GM18526 (cell line): Measurements from ENCODE around the gene SOWAHA.

Experiments used
- POLR2A ChIP-seq: IDR thresholded peaks from 3 replicates; pipeline ENCODE4 v1.6.1; 2011; ENCODE audit not compliant: insufficient read length; ENCODE audit errors: extremely low read depth

The SOWAHA gene

DNA sequence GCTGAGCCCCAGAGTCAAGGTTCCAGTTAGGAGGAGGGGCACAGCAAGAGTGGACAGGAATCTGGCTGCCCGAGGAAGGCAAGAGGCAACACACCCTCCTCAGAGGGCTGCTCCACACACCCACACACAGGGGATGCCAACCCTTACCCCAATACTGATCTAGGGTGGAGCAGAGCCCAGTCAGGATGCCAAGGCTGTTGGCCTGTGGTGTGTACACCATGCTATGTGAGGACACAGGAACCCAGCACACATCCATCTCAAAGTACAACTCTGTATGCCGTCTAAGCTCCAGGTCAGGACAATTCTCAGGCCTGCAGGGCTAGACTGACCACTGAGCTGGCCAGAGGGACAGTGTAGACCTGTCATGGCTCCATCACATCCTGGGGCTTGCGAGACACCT, 38.7 kb upstream of the SOWAHA start:
- no peak for TF ChIP-seq POLR2A

DNA sequence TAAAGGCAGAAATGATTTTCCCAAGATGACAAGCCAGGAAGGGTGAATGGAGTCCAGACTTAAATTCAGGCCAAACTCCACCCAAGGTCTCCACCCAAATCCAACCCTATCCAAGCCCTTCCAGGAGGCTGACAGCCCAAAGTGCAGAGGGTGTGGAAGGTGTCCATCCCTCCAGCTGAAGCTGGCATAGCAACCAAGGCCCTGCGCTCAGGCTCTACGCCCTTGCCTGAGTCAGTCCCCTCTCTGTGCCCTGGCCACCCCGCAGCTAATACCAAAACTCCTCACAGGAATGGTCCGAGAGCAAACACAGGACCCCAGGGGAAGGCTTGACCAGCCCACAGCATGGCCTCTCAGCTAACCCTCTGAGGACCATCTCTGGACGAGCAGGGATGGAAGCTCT, 38.2 kb upstream of the SOWAHA start:
- TF ChIP-seq POLR2A: no peak

DNA sequence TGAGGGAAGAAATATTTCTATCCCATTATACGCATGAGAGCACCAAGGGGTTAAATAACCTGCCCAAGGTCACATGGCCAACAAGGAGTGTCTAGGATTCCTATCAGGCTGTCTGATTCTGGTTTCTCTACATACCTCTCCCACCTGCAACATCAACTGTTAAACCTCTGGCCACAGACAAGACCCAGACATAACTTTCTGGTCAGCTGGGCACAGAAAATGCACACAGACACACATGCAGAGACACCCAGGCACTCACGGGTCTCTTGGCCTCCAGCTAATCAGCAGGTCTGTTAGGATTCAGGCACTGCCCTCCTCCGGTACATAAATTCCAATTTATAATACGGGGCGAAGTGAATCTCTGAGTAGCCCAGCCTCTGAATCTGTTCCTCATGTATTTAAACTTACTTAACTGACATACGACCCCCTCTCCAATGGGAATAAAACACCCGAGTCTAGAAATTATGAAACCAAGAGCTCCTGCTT, 37.6 kb upstream of the SOWAHA start:
- TF ChIP-seq POLR2A: no peak

DNA sequence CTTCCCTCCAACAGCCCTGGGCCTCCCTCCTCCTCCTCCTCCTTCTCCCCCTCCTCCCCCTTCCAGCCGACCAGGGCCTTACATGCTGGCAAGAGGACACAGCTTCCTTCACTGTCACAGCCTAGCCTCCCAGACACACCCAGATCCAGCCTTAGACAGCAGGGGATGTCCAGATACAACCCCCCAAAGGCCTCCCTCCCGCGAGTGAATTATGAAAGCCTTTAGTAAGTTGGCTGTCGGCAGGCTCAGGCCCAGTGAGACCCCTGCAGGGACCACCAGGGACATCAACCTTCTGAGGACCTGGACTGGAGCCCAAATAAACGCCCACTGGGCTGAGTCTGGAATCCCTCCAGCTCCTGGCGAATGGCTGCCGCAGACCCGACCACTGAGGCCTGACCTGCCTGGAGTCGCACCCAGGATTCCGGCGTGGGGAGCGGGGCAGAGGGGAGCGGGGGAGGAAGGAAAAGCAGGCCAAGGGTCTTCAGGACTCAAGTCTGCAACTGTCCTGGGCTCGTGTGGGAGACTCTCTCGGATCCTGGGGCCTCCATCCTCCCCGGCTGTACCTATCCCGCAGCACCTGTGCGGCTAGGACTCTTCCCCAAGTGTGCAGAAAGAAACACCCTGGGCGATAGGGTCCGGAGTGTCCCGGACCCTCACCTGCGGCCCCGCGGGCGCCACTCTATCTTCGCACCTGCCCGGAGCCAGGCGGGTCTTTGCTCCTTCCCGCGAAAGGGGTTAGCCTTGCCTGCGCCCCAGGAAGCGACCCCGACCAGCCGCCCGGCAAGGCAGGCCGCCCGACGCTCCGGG, 36.8 kb upstream of the SOWAHA start:
- TF ChIP-seq POLR2A: no peak

DNA sequence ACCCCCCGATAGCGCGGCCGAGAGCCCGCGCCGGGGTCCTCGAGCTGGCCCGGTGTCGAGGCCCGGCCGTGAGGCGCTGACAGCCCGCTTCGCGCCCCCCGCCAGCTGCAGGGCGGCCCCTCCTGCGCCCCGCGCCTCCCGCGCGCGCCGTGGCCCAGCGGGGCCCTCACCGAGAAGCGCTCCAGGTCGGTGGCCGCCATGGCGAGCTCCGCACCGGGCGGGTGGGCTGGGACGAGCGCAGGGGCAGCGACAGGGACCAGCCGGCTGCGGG, 36.2 kb upstream of the SOWAHA start:
- TF ChIP-seq POLR2A: no peak

DNA sequence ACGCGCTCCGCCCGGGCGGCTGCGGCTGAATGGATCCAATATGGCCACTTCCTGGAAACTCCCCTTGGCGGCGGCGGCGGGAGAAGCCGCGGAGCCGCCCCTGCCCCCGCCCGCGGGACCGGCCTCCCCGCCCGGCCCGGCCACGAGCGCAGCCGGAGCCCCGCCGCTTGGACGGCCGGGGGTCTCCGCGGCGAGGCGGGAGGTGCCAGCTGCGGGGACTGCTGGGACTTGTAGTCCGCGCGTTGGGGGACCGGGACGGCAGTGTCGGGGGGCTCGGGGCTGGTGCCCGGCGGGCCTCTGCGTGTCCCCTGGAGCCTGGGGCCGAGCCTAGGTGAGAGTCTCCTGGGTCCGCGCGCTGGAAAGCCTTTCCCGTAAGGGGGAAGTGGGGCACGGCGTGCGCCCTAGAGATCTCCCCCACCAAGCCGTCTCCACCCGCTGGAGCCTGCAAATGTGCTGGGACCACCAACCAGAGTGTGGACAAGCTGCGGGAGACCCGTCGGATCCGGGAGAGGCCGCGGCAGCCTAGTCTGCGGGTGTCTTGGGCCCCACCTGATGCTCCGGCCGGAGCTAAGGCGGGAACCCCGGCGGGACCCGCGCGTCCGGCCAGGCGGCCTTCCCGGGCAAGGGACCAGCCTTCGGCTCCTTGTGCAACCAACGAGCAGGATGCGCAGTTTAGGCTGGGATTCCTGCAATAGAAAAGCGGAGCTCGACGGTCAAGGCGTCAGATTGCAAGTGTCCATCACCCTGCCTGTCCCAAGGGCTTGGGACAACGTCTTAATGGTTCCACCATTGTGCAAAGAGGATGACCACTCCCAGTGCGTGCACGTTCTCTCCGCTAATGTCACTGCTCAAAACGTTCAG, 35.7 kb upstream of the SOWAHA start, which contains the start of gene SEPTIN8:
Gene SEPTIN8, minus strand, starts transcription at position 31 of the 861 bp plus-strand sequence. CDS start 102 bp downstream, outside the sequence.
- TF ChIP-seq POLR2A: peak; percentile 49

DNA sequence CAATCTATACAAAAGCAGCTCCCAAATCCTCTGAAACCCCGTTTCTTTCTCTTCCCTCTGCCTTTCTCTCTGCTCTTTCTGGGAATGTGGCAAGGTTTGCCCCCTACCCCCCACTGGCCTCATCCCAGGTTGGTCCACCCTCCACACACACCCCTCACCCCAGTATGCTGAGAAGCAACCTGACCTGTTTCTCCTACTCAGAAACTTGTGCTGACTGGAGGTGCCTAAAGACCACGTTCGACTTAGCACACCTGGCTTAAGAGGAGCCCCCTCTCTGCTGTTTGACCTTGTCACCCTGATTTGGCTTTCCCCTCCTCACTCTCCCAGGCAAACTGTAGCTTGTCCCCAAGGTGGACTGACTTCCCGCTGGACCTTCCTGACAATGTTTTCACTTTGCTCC, 35.0 kb upstream of the SOWAHA start:
- TF ChIP-seq POLR2A: no peak

DNA sequence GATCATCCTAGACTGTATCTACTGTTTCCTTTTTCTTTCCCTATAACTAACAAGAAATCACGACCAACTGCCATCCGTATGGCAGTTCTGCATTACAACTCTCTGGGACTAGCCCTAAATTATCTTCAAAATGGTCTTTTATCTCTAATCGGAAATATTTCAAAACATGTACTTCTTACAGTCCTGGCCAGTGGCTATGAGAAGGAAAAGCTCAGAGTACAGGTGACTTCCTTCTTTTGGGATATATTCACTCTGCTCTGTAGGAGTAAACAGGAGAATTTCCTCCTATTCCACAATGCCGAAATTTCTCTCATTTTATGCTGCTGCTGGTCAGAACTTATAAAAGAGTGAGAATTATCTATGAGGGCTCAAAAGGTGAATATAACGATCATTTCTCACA, 34.2 kb upstream of the SOWAHA start:
- TF ChIP-seq POLR2A: no peak

DNA sequence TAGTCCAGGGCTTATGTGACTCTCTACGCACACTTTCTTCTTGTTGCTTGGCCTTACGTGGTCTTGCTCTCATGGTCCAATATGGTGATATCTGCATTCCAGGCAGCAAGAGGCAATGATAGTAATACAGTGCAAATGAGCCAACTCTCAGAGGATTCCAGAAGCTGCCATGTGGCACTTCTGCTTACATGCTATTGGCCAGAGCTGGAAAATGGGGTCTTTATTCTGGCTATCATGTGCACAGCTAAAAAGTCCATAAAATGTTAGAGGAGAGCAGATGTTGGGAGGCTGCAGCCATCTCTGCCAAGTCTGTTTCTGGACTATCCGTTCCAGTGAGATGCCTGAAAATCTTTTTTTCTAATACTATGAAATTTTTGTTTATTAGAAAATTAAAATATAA, 33.1 kb upstream of the SOWAHA start:
- TF ChIP-seq POLR2A: no peak

DNA sequence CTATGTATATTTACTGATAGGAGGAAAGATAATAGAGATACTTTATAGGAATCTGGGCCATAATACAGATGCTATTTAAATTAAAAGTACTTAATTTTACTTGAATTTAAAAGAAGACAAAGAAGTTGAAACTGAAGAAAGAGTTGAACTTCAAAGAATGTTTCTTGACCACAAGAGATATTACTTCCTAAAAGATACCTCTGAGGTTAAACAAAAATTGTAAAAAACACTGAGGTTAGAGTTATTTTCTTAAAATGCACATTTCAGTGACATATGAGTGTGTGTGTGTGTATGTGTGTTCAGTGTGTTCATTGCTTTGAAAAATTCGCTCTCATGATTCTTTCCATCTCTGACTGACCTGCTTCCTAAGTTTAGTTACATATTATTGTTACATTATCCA, 32.5 kb upstream of the SOWAHA start:
- TF ChIP-seq POLR2A: no peak

DNA sequence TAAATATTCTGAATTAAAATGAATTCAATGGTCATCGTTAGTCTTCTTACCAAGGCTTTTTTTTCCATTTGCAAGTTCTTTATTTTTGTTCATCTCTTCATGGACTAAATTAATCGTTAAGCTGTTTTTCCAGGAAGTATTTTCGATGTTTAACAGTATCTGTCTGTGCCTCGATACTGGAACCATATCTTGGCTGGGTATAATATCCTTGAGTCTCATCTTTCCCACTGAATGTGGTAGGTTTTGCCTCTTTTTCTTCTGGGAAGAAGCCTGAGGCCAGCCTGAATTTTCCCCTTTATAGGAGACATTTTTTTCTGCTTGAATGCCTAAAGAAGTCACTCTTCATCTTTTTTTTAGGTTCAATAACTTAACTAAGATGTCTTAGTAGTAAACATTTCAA, 32.1 kb upstream of the SOWAHA start:
- no peak for TF ChIP-seq POLR2A

DNA sequence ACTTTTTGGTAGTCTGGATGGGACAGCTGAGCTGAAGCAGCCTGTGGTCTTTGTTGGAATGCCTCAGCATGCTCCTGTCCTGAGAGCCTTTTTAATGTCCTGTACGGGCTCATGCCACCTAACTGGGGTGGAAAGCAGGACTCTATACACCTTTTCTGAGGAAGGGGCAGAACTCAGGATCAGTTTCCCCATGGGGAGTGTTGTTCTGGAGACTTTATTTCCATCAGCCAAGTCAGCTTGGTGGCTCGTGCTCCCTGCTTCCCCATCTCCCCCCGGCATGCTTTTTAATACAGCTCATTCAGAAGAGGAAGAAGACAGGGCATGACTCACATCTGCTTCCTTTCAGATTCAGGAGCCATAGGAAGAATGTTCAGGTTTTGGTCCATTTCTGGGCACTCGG, 31.0 kb upstream of the SOWAHA start:
- no peak for TF ChIP-seq POLR2A

DNA sequence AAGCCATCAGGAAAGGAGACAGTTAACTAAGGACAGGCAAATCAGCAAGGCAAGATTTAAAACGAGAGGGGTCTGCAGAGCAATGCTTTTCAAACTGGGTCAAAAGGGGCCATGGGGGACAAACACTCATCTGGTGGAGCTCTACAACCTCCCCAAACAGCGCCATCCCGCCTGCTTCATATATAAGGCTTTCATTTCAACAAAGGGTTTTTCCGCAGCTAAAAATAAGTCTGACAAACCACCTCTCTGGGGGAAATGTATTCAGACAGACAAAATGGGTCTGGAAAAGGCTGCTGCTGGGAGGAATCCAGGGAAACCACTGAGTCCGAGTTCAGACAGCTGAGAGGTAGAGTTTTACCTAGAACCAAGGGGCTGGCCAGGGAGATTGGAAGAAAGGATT, 27.7 kb upstream of the SOWAHA start:
- no peak for TF ChIP-seq POLR2A

DNA sequence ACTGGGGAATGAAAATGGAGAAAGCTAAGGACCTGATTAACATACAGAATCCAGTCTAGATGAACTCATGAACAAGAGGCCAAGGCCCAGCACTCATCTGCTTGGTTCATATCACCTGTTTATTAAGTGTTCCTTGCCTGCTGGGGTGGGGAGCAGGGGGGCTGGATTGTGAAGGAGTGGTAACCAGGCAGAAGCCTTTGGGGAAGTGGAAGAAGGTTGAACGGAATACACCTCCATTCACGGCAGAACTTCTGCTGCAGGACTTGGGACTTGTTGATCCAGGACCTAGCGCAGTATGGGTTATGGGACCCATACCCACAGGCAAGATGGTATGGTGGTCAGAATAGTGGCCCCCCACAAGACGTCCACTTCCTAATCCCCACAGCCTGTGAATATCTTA, 27.2 kb upstream of the SOWAHA start:
- no peak for TF ChIP-seq POLR2A

DNA sequence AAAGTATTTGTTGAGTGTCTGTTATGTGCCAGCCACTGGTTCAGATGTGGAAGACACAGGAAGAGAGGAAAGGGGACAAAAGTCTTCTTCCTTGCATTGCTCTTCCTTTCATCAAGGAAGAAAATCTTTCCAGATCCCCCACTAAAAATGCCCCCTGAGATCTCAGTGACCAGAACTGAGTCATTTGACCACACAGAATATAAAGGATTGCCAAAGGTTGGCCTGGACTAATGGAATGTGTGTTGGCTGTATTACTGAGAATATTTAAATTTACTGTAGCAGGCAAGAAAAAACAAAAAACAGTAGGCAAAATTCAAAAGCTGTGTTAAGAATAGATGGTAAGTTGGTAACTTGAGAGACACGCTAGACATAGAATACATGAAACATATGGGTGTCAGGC, 26.0 kb upstream of the SOWAHA start:
- no peak for TF ChIP-seq POLR2A

DNA sequence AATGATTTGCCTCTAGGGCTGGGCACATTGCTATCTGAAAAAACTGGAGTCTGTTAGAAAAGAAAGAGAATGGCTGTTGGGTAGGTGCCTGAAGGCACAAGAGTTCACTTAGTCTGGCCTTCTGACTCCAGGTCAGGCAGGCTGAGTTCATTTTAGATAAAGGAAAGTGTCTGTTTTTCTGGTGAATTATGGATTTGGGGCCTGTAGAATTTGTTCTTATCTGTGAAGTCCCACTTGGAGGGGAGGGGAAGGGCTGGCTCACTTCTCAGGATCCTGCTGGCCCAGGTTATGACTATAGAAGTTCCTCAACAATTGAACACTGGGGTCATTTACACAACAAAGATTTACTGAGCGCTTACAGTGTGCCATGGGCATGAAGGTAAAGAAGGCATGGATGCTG, 24.6 kb upstream of the SOWAHA start:
- TF ChIP-seq POLR2A: no peak
